ENCODE measurements around the gene ERVK3-1.
"Not testable (repeated sequence)": the region's sequence is repeated elsewhere in the genome, so short reads cannot be mapped to it uniquely, and the experiment has no call there.

The ERVK3-1 gene

GRCh38 chr19:58305932-58306323, 751 bp downstream of the ERVK3-1 start:
- no peak for DNase-seq

DNA sequence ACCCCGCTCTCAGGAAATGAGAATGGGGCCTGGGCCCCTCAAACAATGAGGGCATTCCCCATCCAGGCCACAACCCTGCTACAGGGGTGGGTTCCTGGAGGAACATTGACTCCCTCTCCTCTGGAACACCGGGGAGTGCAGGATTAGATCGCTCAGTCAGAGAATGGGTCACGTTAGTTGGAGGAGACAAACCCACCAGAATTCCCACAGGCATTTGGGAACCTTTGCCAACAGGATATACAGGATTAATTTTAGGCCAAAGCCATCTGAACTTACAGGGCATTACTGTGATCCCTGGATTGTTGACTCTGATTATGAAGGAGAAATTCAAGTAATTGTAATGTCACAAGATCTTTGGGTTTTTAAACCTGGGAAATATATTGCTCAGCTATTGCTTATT, 2.6 kb downstream of the ERVK3-1 start:
- DNase-seq = no peak

GRCh38 chr19:58310685-58311084, 5.5 kb downstream of the ERVK3-1 start:
- not testable (repeated sequence) for DNase-seq

- no peak for DNase-seq
Observed at GRCh38 chr19:58311345-58311865, 6.2 kb downstream of the ERVK3-1 start.

- no peak for DNase-seq
Observed at GRCh38 chr19:58315580-58315979, 10.4 kb downstream of the ERVK3-1 start.

DNA sequence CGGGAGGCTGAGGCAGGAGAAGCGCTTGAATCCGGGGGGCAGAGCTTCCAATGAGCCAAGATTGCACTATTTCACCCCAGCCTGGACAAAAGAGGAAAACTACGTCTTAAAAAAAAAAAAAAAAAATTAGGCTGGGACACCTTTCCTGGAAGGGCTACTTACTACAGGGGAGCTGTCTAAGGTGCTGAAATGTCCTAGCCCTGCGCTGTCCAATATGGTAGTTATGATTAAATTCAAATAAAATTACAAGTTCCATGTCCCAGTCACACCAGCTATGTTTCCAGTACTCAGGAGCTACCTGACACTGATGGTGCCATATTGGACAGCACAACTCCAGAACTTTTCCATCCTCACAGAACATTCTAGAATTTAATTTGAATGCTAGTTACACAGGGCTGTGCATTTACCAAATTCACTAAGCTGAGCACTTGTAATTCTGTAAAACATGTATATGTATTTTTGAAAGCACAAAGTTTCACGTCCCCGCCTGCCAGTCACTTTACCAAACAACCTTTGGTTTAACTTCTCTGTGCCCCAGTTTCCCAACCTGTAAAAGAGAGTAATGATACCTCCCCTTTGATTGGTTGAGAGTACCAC, 12.4 kb downstream of the ERVK3-1 start:
- DNase-seq = no peak

DNA sequence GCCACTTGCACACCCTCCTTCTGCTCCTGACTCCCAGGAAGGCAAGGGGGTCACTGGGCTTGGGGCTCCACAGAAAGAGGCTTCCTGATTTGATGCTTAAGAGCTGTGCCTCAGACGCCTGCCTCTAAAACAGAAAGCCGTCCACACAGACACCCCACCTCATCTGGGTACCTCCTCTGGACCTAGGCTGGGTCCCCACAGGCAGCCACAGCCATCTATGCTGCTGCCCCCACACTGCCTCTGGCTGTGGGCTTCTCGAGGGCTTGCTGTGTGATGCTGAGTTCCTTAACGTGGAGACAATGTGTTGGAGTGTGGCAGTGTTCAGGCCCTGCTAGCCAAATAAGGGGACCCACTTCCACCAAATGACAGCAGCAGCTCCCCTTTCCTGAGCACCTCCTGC, 13.1 kb downstream of the ERVK3-1 start:
- no peak for DNase-seq

DNA sequence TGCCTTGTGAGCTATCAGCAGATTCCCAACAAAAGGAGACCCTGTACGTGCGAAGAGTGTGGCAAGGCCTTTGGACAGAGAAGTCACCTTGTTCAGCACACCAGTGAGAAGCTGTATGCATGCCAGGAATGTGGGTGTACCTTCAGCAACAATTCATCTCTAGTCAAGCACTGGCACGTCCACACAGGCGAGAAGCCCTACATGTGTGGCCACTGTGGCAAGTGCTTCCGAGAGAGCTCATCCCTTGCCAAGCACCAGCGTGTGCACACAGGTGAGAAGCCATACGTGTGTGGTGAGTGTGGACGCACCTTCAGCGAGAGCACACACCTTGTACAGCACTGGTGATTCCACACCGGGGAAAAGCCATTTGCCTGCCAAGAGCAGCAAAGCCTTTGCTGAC, 14.1 kb downstream of the ERVK3-1 start:
- DNase-seq = no peak

DNA sequence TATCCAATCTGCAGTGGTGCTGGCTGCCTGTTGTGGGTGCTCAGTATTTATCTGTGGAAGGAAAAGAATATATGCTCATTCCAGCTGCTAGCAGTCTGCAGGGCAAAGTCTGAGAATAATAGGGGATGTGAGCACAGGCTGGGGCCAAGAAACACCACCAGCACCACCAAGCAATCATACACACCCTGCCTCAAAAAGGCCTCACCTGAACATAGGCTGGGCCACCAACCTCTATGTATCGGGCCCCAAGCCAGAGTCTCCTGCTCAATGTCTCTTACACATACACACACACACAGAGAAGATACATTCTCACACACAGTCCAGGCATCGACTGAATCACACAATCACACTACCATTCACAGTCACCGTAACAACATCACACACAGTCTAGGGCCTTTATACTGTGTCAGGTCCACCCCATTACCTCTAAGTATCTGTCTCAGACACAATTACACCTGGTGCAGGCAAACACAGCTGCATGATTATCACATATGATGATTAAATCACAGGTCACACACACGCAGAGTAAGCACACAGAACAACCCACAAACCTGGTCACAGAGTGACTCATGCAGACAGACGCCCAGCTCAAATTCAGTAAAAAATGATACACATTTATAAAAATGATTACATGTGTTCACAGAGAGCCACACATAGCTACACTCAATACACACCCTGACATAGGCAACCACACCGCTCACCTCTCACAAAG, 20.3 kb downstream of the ERVK3-1 start:
- no peak for DNase-seq

DNA sequence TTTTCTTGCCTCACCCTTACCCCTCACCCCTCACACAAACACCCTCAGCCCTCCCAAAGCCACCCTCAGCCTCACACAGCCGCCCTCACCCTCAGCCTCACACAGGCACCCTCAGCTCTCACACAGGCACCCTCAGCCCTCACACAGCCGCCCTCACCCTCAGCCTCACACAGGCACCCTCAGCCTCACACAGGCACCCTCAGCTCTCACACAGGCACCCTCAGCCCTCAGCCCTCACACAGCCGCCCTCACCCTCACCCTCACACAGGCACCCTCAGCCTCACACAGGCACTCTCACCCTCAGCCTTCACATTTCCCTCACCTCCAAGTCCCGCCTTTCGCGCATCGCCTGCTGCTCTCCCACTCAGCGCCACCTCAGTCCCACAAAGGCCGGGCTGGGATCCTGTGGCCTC, 21.3 kb downstream of the ERVK3-1 start:
- DNase-seq = no peak

DNA sequence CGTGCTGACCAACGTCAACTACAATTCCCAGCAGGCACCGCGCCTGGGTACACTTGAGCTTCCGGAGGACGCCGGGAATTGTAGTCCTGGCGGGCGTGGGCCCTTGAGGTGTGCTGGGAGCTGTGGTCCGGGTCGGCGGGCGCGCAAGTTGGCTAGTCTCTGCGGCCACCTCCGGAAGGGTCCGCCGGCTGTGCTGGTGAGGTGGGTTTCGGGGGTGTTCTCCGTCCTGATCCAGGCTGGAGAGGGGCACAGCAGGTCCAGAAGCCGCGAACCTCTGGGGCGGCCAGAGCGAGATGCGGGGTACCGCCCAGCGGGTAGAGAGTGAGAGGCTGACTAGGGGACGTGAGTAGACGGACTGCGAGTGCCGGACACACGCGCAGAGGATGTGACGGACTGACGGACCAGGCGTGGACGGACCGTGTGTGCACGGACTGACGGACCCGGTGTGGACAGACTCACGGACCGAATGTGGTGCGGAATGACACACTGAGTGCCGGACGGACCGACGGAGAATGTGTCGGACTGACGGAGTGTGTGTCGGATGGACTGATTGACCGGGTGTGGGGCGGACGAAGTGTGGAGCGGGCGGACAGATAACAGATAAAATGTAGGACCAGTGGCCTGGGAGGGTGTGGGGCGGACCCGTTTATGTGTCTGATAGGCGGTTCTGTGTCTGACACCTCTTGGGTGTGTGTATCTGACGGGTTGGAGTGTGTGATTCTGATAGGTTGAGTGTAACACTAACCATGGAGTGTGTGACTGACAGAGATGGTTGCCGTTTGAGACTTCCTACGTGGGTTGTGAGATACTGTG, 21.9 kb downstream of the ERVK3-1 start, which contains the start of gene ZSCAN22:
ZSCAN22 (plus strand) TSS at position 81 of the 813 bp plus-strand sequence. CDS start 7,809 bp downstream, outside the sequence.
- peak; percentile 82 to 85 for DNase-seq

GRCh38 chr19:58328999-58329398, 23.8 kb downstream of the ERVK3-1 start:
- DNase-seq = no peak

DNA sequence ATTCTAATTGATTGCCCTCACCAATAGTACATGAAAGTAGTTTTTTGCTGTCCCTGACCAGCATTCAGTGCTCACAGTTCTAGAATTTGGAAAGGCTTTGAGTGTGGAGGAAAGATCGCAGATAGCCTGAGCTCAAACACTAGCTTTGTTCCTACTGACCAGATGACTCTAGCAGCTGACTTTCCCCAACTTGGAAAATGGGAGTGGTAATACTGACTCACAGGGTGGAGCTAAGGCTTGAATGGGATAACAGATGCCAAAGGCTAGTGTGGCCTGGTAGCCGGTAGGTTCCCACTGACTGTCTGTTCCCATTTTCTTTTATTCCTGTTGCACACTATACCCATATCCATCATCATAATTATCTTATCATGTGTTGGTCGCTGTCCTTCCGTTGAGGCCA, 25.3 kb downstream of the ERVK3-1 start:
- DNase-seq = no peak

DNA sequence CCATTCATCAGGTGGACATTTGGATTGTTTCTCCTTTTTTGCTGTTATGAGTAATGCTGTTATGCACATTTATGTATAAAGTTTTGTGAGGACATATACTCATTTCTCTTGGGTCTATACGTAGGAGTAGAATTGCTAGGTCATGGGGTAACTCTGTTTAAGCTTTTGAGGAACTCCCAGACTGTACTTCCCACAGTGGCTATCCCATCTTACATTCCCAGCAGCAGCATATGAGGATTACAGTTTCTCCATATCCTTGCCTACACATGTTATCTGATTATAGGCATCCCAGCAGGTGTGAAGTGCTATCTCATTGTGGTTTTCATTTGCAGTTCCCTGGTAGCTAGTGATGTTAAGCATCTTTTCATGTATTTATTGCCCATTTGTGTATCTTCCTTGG, 27.5 kb downstream of the ERVK3-1 start:
- DNase-seq = no peak

DNA sequence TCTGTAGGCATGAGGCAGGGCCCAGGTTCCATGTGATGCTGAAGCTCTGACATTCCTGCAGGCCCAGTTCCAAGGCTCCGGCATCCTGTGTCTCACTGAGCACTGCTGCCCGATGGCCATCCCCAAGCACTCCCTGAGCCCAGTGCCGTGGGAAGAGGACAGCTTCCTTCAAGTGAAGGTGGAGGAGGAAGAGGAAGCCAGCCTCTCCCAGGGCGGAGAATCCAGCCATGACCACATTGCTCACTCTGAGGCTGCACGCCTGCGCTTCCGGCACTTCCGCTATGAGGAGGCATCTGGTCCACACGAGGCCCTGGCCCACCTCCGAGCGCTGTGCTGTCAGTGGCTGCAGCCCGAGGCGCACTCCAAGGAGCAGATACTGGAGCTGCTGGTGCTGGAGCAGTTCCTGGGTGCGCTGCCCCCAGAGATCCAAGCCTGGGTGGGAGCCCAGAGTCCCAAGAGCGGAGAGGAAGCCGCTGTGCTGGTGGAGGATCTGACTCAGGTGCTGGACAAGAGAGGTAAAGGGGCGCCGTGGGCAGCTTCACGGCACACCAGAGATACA, 29.6 kb downstream of the ERVK3-1 start:
- no peak for DNase-seq

DNA sequence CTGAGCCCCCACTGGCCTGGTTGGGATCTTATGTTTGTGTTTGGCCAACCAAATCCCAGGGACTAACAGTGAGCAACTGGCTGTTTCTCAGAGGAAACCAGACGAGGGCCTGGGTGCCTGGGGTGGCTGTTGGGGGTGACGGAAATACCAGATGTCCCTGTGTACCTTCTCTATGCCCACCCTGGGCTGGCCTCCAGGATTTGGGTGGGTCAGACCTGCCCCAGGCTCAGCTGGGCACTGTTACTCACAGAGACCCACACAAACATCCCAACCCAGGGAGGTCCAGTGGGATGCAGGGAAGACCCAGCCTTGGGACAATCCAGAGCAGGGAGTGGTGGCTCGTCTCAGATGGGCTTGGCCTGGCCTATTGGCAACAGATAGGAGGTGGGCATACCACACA, 30.5 kb downstream of the ERVK3-1 start:
- no peak for DNase-seq

DNA sequence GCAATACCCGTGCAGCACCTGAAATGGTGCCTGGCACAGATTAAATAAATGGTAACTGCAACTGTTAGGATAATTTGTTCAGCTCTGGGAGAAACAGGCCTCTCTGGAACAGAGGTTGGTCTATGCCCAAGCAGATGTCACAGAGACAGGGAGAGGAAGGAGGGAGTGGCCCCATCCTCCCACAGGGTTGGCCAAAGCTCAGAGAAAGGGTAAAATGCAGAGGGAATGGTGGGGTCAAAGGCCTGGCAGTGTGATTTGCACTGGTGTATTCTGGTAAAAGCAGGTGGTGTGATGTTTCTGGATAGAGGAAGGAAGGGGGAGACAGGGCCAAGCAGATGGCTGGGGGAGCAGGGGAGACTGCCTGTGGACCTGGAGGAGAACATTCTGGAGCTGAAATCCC, 31.0 kb downstream of the ERVK3-1 start:
- no peak for DNase-seq

DNA sequence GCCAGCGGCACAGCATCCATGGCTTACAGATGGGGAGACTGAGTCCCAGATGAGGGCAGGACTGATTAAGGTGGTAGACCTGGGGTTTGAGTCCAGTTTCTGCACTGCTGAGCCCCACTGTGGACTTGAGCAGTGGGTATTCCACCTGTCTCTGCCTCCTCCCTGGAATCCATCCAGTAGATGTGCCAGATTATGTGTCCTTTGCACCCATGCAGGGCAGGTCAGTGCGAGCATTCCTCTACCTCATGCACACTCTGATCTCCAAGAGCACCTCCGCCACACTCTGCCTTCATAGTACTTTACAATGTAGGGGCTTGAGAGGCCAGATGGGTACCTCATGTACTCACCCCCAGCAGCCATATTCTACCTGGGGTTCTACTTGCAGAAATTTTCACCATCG, 31.6 kb downstream of the ERVK3-1 start:
- no peak for DNase-seq

DNA sequence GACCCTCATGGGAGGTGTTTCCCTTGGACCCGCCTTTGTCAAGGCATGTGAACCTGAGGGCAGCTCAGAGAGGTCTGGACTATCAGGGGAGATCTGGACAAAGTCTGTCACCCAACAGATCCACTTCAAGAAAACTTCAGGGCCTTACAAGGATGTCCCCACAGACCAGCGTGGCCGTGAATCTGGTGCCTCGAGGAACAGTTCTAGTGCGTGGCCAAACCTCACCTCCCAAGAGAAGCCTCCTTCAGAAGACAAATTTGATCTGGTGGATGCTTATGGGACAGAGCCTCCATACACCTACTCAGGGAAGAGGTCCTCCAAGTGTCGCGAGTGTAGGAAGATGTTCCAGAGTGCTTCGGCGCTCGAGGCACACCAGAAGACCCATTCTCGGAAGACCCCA, 33.2 kb downstream of the ERVK3-1 start:
- no peak for DNase-seq

DNA sequence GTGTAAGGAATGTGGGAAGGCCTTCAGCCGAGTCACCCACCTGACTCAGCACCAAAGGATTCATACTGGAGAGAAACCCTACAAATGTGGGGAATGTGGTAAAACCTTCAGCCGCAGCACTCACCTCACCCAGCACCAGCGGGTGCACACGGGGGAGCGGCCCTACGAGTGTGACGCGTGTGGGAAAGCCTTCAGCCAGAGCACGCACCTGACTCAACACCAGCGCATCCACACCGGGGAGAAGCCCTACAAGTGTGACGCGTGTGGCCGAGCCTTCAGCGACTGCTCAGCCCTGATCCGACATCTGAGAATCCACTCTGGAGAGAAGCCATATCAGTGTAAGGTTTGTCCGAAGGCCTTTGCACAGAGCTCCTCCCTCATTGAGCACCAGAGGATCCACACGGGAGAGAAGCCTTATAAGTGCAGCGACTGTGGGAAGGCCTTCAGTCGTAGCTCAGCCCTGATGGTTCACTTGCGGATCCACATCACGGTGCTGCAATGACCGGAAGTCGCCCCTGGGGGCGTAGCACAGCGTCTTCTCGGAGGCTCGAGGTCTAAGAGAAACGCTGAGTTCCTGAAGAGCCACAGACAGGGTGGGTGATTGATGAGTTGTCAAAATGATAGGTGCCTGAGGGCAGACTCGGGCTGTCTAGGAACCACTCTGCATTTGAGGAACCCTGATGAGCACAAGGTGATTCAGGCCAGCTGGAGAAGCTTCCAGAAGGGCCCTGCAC, 33.8 kb downstream of the ERVK3-1 start:
- DNase-seq = no peak

DNA sequence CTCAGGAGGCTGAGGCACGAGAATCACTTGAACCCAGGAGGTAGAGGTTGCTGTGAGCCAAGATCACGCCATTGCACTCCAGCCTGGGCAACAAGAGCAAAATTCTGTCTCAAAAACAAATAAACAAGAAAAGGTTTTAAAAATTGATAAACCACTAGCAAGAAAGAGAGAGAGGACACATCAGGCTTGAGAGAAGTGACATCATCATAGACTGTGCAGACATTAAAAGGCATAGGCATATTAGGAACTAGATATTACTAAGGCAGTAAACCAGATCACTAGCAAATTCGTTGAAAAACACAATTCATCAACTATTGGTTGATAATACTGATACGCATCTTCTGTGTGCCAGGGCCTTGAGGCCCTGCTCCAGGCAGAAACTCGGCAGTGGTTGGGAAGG, 40.4 kb downstream of the ERVK3-1 start:
- no peak for DNase-seq

Data from activated CD4-positive, alpha-beta T cell treated with anti-CD3 and anti-CD28 coated beads, Interleukin-2, amount 50 U/mL, for 4 hours (primary cell).